HG03354 (cell line): ENCODE data around the gene ZXDC.

Experiments
- ATAC-seq: cut with Tn5 transposase; IDR thresholded peaks from one replicate; pipeline ENCODE4 v1.9.1; 2021; ENCODE audit warnings: mild to moderate bottlenecking; ENCODE audit not compliant: unreplicated experiment, poor library complexity, severe bottlenecking

Gene ZXDC

GRCh38 chr3:126422571-126423091 is 53.1 kb downstream of the ZXDC start:
- ATAC-seq, result no peak

GRCh38 chr3:126422121-126422520 is 53.6 kb downstream of the ZXDC start:
- ATAC-seq, result no peak

GRCh38 chr3:126421573-126422119 is 54.0 kb downstream of the ZXDC start:
- ATAC-seq, result no peak

GRCh38 chr3:126419886-126420786 is 55.6 kb downstream of the ZXDC start:
- ATAC-seq, result no peak

- no peak for ATAC-seq
Measured at GRCh38 chr3:126419151-126419703, 56.5 kb downstream of the ZXDC start.

- ATAC-seq, result no peak
Measured at GRCh38 chr3:126418661-126419131, 57.0 kb downstream of the ZXDC start.

- ATAC-seq, result no peak
Measured at GRCh38 chr3:126417981-126418530, 57.6 kb downstream of the ZXDC start.

GRCh38 chr3:126417515-126417914 is 58.2 kb downstream of the ZXDC start:
- no peak for ATAC-seq

GRCh38 chr3:126416943-126417342 is 58.7 kb downstream of the ZXDC start:
- no peak for ATAC-seq

GRCh38 chr3:126415661-126416591 is 59.8 kb downstream of the ZXDC start:
- ATAC-seq, result no peak

GRCh38 chr3:126414961-126415660 is 60.6 kb downstream of the ZXDC start:
- no peak for ATAC-seq

GRCh38 chr3:126414406-126414805 is 61.3 kb downstream of the ZXDC start:
- ATAC-seq, result no peak

- ATAC-seq, result no peak
Measured at GRCh38 chr3:126413693-126414080, 62.0 kb downstream of the ZXDC start.

GRCh38 chr3:126412841-126413692 is 62.6 kb downstream of the ZXDC start:
- ATAC-seq, result no peak

- ATAC-seq, result no peak
Measured at GRCh38 chr3:126408099-126408498, 67.6 kb downstream of the ZXDC start.

GRCh38 chr3:126407412-126408044 is 68.2 kb downstream of the ZXDC start:
- no peak for ATAC-seq
